Activated CD4-positive, alpha-beta T cell treated with anti-CD3 and anti-CD28 coated beads, Interleukin-2, amount 10 ng/mL, durations not matched to agents 24 days and 14 days (primary cell): Measurements from ENCODE around the gene CLCN6. TPM values are rescaled to one million over a fixed set of nuclear protein-coding genes. Genes with fewer than 3 reads are reported as not detected.

Experiments used
- DNase-seq: peaks from one replicate; pipeline ENCODE4 v3.0.0; 2022
- H3K27ac Mint-ChIP-seq: one replicate; pipeline ENCODE4 v1.8.0; 2022; ENCODE audit warnings: mild to moderate bottlenecking, mixed read lengths
- H3K27me3 Mint-ChIP-seq: one replicate; pipeline ENCODE4 v1.8.0; 2022; ENCODE audit warnings: mixed read lengths
- H3K36me3 Mint-ChIP-seq: one replicate; pipeline ENCODE4 v1.8.0; 2022; ENCODE audit warnings: low read depth, mild to moderate bottlenecking, mixed read lengths
- H3K4me1 Mint-ChIP-seq: one replicate; pipeline ENCODE4 v1.8.0; 2021; ENCODE audit warnings: mixed read lengths
- H3K4me3 Mint-ChIP-seq: one replicate; pipeline ENCODE4 v1.8.0; 2022; ENCODE audit warnings: mild to moderate bottlenecking, moderate library complexity, mixed read lengths
- H3K9me3 Mint-ChIP-seq: one replicate; pipeline ENCODE4 v1.8.0; 2021; ENCODE audit warnings: mixed read lengths
- intact Hi-C: fragments of 100-400 bp; cut with micrococcal nuclease; formaldehyde crosslinking; loops from one replicate; pipeline ENCODE4 v1.15.1; 2023
- total RNA-seq: library from RNA; stranded (reverse); gene quantifications from 2 replicates; pipeline ENCODE4 v1.2.3, GENCODE V29; 2022

CLCN6 gene
- total RNA-seq: 12.7 and 15.2 TPM in 2 replicates

- DNase-seq: peak; percentile 100
- Mint-ChIP-seq H3K36me3 (peaks cover 16% of the 10 kb centered on the region), H3K4me1 (peaks cover 53% of the 10 kb centered on the region), H3K27ac (peak within 1 kb of the TSS; percentile 95), H3K27me3 (no peaks in the 10 kb centered on the region), H3K9me3 (no peaks in the 10 kb centered on the region), H3K4me3 (peak within 1 kb of the TSS; percentile 99)
- intact Hi-C loops: loop anchor here (1.0 to 5.0 kb wide), 5 partner anchors 69 to 543 kb away; partner anchors contain the start of genes AGTRAP, MAD2L2, MFN2 and MTOR
Observed at GRCh38 chr1:11805422-11806306, at the start of gene CLCN6, which contains the start of gene MTHFR. CLCN6 (plus strand) TSS chr1:11806191; CDS start chr1:11806263, 72 bp downstream. MTHFR (minus strand) TSS chr1:11805964; CDS start chr1:11803116, 2,848 bp downstream.

- no peaks in the 10 kb centered on the region for H3K9me3 Mint-ChIP-seq
- no peak for DNase-seq
- no peak overlapping the region for H3K4me3 Mint-ChIP-seq
- intact Hi-C loops: no loop called here
- H3K27ac Mint-ChIP-seq: no peak overlapping the region
- H3K36me3 Mint-ChIP-seq: no peaks in the 10 kb centered on the region
- peaks cover 22% of the 10 kb centered on the region for H3K27me3 Mint-ChIP-seq
- H3K4me1 Mint-ChIP-seq: peaks cover 2% of the 10 kb centered on the region
Observed at GRCh38 chr1:11757047-11757446, 48.9 kb upstream of the CLCN6 start.

- H3K36me3 Mint-ChIP-seq: no peaks in the 10 kb centered on the region
- H3K27ac Mint-ChIP-seq: no peak overlapping the region
- H3K9me3 Mint-ChIP-seq: no peaks in the 10 kb centered on the region
- peaks cover 3% of the 10 kb centered on the region for H3K4me1 Mint-ChIP-seq
- intact Hi-C loops: no loop called here
- H3K27me3 Mint-ChIP-seq: peaks cover 36% of the 10 kb centered on the region
- DNase-seq: no peak
- H3K4me3 Mint-ChIP-seq: no peak overlapping the region
Observed at GRCh38 chr1:11759791-11760190, 46.2 kb upstream of the CLCN6 start.

- no peak overlapping the region for H3K4me3 Mint-ChIP-seq
- peaks cover 32% of the 10 kb centered on the region for H3K27me3 Mint-ChIP-seq
- H3K4me1 Mint-ChIP-seq: peaks cover 3% of the 10 kb centered on the region
- H3K36me3 Mint-ChIP-seq: no peaks in the 10 kb centered on the region
- no peak overlapping the region for H3K27ac Mint-ChIP-seq
- no peaks in the 10 kb centered on the region for H3K9me3 Mint-ChIP-seq
- DNase-seq: no peak
- intact Hi-C loops: no loop called here
Observed at GRCh38 chr1:11761285-11761684, 44.7 kb upstream of the CLCN6 start.

GRCh38 chr1:11761988-11762406, 44.0 kb upstream of the CLCN6 start, which contains the start of gene C1orf167:
C1orf167 (plus strand) TSS chr1:11762193; CDS start chr1:11764401, 2,208 bp downstream.
- Mint-ChIP-seq H3K27me3 (peaks cover 29% of the 10 kb centered on the region), H3K4me1 (peaks cover 3% of the 10 kb centered on the region), H3K9me3 (no peaks in the 10 kb centered on the region), H3K4me3 (peak within 1 kb of the TSS; percentile 41), H3K36me3 (no peaks in the 10 kb centered on the region), H3K27ac (no peak within 1 kb of the TSS)
- intact Hi-C loops: no loop called here
- peak; percentile 82 for DNase-seq

- no peaks in the 10 kb centered on the region for H3K9me3 Mint-ChIP-seq
- intact Hi-C loops: no loop called here
Observed at GRCh38 chr1:11764115-11764514, 41.9 kb upstream of the CLCN6 start.

GRCh38 chr1:11764519-11764918, 41.5 kb upstream of the CLCN6 start:
- intact Hi-C loops: no loop called here
- Mint-ChIP-seq H3K4me3 (no peak overlapping the region), H3K27me3 (peaks cover 26% of the 10 kb centered on the region), H3K36me3 (no peaks in the 10 kb centered on the region), H3K9me3 (no peaks in the 10 kb centered on the region), H3K4me1 (peaks cover 3% of the 10 kb centered on the region), H3K27ac (no peak overlapping the region)
- no peak for DNase-seq

More at GRCh38 chr1:11764115-11764514, 41.9 kb upstream of the CLCN6 start:
- H3K36me3 Mint-ChIP-seq: no peaks in the 10 kb centered on the region
- no peak overlapping the region for H3K4me3 Mint-ChIP-seq
- no peak overlapping the region for H3K27ac Mint-ChIP-seq
- no peak for DNase-seq
- peaks cover 26% of the 10 kb centered on the region for H3K27me3 Mint-ChIP-seq
- H3K4me1 Mint-ChIP-seq: peaks cover 3% of the 10 kb centered on the region

GRCh38 chr1:11765661-11766428, 40.1 kb upstream of the CLCN6 start:
- no peak for DNase-seq
- Mint-ChIP-seq H3K4me3 (no peak overlapping the region), H3K27ac (no peak overlapping the region), H3K27me3 (peaks cover 20% of the 10 kb centered on the region), H3K36me3 (no peaks in the 10 kb centered on the region), H3K9me3 (no peaks in the 10 kb centered on the region), H3K4me1 (peaks cover 3% of the 10 kb centered on the region)
- intact Hi-C loops: no loop called here

GRCh38 chr1:11766429-11766776, 39.6 kb upstream of the CLCN6 start:
- peaks cover 3% of the 10 kb centered on the region for H3K4me1 Mint-ChIP-seq
- H3K36me3 Mint-ChIP-seq: no peaks in the 10 kb centered on the region
- DNase-seq: no peak

GRCh38 chr1:11767922-11768704, 37.9 kb upstream of the CLCN6 start:
- Mint-ChIP-seq H3K27me3 (peaks cover 4% of the 10 kb centered on the region), H3K36me3 (no peaks in the 10 kb centered on the region), H3K9me3 (no peaks in the 10 kb centered on the region), H3K4me1 (no peaks in the 10 kb centered on the region), H3K27ac (no peak overlapping the region), H3K4me3 (no peak overlapping the region)
- DNase-seq: no peak
- intact Hi-C loops: no loop called here

More at GRCh38 chr1:11766429-11766776, 39.6 kb upstream of the CLCN6 start:
- intact Hi-C loops: no loop called here
- H3K27me3 Mint-ChIP-seq: peaks cover 17% of the 10 kb centered on the region
- H3K9me3 Mint-ChIP-seq: no peaks in the 10 kb centered on the region
- H3K27ac Mint-ChIP-seq: no peak overlapping the region
- H3K4me3 Mint-ChIP-seq: no peak overlapping the region

GRCh38 chr1:11768821-11769220, 37.2 kb upstream of the CLCN6 start:
- no peaks in the 10 kb centered on the region for H3K36me3 Mint-ChIP-seq
- no peak for DNase-seq
- H3K27ac Mint-ChIP-seq: no peak overlapping the region
- H3K4me1 Mint-ChIP-seq: no peaks in the 10 kb centered on the region
- H3K4me3 Mint-ChIP-seq: no peak overlapping the region
- no peaks in the 10 kb centered on the region for H3K9me3 Mint-ChIP-seq
- intact Hi-C loops: no loop called here
- H3K27me3 Mint-ChIP-seq: no peaks in the 10 kb centered on the region

GRCh38 chr1:11769274-11769673, 36.7 kb upstream of the CLCN6 start:
- Mint-ChIP-seq H3K36me3 (no peaks in the 10 kb centered on the region), H3K27me3 (no peaks in the 10 kb centered on the region), H3K4me1 (no peaks in the 10 kb centered on the region), H3K9me3 (no peaks in the 10 kb centered on the region), H3K4me3 (no peak overlapping the region), H3K27ac (no peak overlapping the region)
- intact Hi-C loops: no loop called here
- DNase-seq: no peak

- H3K9me3 Mint-ChIP-seq: no peaks in the 10 kb centered on the region
- intact Hi-C loops: no loop called here
- no peaks in the 10 kb centered on the region for H3K36me3 Mint-ChIP-seq
- H3K27ac Mint-ChIP-seq: no peak overlapping the region
- no peaks in the 10 kb centered on the region for H3K27me3 Mint-ChIP-seq
- no peaks in the 10 kb centered on the region for H3K4me1 Mint-ChIP-seq
- H3K4me3 Mint-ChIP-seq: no peak overlapping the region
- no peak for DNase-seq
Observed at GRCh38 chr1:11770011-11770410, 36.0 kb upstream of the CLCN6 start.
